ENCODE results near the gene CLIP2.
"Not testable (repeated sequence)": the region's sequence is repeated elsewhere in the genome, so short reads cannot be mapped to it uniquely, and the experiment has no call there.

Gene CLIP2

GRCh38 chr7:74371381-74372341, 82.5 kb downstream of the CLIP2 start:
- DNase-seq (ENCODE audit: low read depth), result no peak

DNA sequence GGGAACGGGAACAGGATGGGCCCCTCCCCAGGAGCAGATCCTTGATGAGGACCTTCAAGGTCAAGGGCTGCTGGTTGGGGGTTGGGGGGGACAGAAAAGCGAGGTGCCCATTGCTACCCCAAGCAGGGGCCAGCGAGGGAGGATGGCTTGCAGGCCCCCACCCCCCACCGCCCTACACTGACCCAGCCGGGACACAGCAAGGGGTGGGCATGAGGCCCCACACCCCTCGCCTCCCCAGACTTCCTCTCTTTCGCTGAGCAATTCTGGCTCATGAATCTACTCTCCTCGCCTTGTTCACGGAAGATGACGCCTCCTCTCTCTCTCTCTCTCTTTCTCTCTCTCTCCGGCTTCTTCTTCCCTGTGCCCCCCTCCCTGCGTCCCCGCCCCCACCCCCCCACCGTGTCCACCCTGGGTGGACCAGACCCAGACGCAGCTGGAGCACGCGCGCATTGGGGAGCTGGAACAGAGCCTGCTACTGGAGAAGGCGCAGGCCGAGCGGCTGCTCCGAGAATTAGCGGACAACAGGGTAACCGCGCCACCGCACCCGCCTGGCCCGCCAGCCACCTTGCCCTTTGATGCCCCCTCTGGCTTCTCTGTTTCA, 83.4 kb downstream of the CLIP2 start:
- no peak for DNase-seq (ENCODE audit: low read depth)

DNA sequence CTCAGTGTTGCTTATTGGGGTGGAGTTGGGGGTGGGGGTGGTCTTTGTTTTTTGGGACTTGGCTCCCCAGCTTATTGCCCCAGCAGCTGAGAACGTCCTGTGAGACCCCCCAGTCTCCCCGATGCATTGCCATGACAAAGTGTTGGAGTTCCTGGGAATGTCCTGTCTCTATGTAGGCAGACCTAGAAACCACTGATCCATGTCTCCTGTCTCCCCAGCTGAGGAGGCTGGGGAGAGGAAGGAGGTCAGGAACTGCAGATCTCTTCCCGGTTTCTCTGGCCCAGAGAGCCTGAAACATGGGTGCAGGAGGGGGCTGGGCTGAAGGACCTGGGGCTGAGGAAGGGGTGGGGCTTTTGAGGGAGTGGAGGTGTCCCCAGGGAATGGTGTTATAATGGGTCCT, 84.3 kb downstream of the CLIP2 start:
- DNase-seq (ENCODE audit: low read depth), result no peak

DNA sequence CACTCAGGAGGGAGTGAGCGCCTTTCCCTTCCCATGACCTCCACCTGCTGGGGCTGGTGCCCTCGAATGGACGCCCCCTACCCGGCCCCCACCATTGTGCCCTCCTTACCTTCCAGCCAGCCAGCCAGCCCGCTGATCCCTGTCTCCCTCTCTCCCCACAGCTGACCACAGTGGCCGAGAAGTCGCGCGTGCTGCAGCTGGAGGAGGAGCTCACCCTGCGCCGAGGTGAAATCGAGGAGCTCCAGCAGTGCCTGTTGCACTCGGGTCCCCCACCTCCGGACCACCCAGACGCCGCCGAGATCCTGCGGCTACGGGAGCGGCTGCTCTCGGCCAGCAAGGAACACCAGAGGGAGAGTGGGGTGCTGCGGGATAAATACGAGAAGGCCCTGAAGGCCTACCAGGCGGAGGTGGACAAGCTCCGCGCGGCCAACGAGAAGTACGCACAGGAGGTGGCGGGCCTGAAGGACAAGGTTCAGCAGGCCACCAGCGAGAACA, 86.6 kb downstream of the CLIP2 start:
- DNase-seq (ENCODE audit: low read depth), result no peak

- no peak for DNase-seq (ENCODE audit: low read depth)
Measured at GRCh38 chr7:74376256-74377036, 87.2 kb downstream of the CLIP2 start.

DNA sequence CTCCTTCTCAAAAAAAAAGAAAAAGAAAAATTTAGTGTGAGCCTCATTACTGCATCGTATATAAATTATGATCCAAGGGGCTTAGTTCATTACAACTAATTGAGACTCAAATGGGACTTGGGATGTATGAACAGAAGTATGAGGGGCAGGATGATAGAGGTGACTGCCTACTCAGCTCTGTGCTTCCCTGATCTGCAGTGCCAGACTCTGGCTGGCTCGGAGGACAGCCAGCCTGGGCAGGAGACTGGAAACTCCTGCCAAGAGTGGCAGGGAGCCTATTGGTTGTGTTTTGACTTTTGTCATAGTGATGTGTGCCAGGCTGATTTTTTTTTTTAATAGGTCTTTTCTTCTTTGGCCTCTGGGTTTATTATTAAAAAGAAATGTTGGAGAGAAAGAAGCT, 90.7 kb downstream of the CLIP2 start:
- no peak for DNase-seq (ENCODE audit: low read depth)

GRCh38 chr7:74380720-74381119, 91.5 kb downstream of the CLIP2 start:
- no peak for DNase-seq (ENCODE audit: low read depth)

DNA sequence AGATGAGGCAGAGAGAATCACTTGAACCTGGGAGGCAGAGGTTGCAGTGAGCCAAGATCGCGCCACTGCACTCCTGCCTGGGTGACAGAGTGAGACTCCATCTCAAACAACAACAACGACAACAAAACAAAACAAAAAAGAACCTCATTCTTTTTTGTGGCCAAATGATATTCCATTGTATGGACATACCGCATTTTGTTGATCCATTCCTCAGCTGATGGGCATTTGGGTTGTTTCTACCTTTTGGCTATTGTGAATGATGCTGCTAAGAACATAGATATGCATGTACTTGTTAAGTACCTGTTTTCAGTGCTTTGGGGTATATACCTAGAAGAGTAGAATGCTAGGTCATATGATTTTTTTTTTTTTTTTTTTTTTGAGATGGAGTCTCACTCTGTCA, 94.9 kb downstream of the CLIP2 start:
- DNase-seq (ENCODE audit: low read depth), result not testable (repeated sequence)

DNA sequence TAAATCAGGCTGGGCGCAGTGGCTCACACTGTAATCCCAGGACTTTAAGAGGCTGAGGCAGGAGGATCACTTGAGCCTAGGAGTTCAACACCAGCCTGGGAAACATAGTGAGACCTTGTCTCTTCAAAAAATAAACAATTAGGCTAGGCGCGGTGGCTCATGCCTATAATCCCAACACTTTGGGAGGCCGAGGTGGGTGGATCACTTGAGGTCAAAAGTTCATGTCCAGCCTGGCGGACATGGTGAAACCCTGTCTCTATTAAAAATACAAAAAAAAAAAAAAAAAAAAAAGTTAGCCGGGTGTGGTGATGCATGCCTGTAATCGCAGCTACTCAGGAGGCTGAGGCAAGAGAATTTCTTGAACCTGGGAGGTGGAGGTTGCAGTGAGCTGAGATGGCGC, 95.6 kb downstream of the CLIP2 start:
- not testable (repeated sequence) for DNase-seq (ENCODE audit: low read depth)

DNA sequence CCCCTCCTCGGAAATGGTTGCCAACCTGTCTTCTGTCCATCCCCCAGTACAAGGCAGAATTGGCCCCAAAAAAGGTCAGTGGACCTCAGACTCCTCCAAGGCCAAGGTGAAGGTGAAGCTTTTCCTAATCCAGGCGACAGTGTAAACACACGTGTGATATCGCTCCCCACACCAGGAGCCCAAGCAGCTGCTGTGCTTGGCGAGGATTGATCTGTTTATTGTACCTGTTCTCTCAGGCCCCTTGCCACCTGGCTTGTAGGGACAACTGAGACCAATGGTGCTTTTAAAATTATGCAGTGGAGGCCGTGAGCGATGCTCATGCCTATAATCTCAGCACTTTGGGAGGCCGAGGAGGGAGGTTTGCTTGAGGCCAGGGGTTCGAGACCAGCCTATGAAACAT, 98.4 kb downstream of the CLIP2 start:
- DNase-seq (ENCODE audit: low read depth), result no peak

- no peak for DNase-seq (ENCODE audit: low read depth)
Measured at GRCh38 chr7:74388880-74389415, 99.7 kb downstream of the CLIP2 start.

GRCh38 chr7:74393722-74394121, 104.5 kb downstream of the CLIP2 start:
- DNase-seq (ENCODE audit: low read depth), result not testable (repeated sequence)

- DNase-seq (ENCODE audit: low read depth), result not testable (repeated sequence)
Measured at GRCh38 chr7:74394601-74395000, 105.4 kb downstream of the CLIP2 start.

- no peak for DNase-seq (ENCODE audit: low read depth)
Measured at GRCh38 chr7:74395745-74396311, 106.6 kb downstream of the CLIP2 start.

GRCh38 chr7:74396993-74397392, 107.8 kb downstream of the CLIP2 start:
- no peak for DNase-seq (ENCODE audit: low read depth)

- DNase-seq (ENCODE audit: low read depth), result no peak
Measured at GRCh38 chr7:74398426-74398825, 109.2 kb downstream of the CLIP2 start.

GRCh38 chr7:74399006-74399405, 109.8 kb downstream of the CLIP2 start:
- no peak for DNase-seq (ENCODE audit: low read depth)

DNA sequence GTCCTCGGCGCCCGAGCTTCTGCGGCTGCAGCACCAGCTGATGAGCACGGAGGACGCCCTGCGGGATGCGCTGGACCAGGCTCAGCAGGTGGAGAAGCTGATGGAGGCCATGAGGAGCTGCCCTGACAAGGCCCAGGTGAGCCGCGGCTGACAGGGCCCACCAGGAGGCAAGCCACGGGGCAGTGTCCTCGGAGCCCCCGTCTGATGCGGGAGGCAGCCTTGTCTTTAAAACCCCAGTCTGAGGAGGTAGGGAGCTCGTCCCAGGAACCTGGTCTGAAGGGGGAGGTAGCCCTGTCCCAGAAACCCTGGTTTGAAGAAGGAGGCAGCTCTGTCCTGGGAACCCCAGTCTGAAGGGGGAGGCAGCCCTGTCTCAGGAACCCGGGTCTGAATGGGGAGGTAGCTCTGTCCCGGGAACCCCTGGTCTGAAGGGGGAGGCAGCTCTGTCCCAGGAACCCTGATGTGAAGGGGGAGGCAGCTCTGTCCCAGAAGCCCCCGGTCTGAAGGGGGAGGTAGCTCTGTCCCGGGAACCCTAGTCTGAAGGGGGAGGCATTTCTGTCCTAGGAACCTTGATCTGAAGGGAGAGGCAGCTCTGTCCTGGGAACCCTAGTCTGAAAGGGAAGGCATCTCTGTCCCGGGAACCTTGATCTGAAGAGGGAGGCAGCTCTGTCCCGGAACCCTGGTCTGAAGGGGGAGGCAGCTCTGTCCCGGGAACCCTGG, 111.4 kb downstream of the CLIP2 start:
- no peak for DNase-seq (ENCODE audit: low read depth)

DNA sequence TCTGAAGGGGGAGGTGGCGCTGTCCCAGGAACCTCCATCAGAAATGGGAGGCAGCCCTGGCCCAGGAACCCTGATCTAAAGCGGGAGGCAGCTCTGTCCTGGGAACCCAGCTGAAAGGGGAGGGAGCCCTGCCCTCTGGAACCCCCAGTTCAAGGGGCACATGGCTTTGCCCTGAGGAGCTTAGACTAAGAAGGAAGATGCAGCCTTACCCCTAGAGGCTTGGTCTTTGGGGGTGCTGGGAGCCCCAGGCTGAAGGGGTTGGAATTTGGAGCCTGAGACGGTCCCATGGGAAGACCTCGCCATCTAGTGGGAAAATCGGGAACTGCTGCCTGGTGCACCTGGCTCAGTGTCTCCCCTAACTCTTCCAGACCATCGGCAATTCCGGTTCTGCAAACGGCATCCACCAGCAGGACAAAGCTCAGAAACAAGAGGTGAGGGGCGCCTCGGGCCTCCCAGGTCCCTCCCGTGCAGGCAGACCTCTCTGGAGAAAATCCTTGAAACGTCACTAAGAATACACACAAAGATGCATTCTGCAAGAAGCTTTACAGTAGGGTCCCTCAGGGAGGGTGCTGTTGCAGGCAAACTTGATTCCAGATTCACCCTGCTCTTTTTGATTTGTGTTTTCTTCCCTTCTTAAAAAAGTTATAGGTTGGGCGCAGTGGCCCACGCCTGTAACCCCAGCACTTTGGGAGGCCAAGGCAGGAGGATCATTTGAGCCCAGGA, 112.1 kb downstream of the CLIP2 start:
- peak; percentile 12 for DNase-seq (ENCODE audit: low read depth)

DNA sequence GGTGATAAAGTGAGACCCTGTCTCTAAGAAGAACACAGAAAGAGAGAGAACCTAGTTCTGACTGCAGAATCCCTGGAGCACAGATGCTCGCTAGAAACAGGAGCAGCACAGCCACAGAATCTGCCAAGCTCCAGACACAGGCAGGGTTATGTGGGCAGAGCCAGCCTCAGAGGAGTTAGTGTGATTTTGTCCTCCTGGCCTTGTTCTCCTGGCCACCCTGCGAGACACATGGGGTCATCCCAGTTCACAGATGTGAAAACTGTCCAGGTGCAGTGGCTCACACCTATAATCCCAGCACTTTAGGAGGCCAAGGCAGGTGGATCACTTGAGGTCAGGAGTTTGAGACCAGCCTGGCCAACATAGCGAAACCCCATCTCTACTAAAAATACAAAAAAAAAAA, 113.5 kb downstream of the CLIP2 start:
- DNase-seq (ENCODE audit: low read depth), result not testable (repeated sequence)

Measured in T-helper 22 cell (primary cell).